GM23338 (cell line): ENCODE results near the gene SUSD2.

Experiments
- CREB1 ChIP-seq: fragments of 250-450 bp; sonication (Bioruptor Pico); IDR thresholded peaks from 2 replicates; pipeline ENCODE4 v1.5.0; 2020; ENCODE audit warnings: low read depth, mild to moderate bottlenecking, moderate library complexity
- EZH2 ChIP-seq: fragments of 200-600 bp; sonication (generic); IDR thresholded peaks from one replicate; pipeline ENCODE4 v1.8.0; 2017; ENCODE audit warnings: antibody characterized with exemption, mild to moderate bottlenecking, low read depth; ENCODE audit not compliant: unreplicated experiment
- EZH2phosphoT487 ChIP-seq: fragments of 200-600 bp; sonication (generic); IDR thresholded peaks from one replicate; pipeline ENCODE4 v1.8.1; 2018; ENCODE audit warnings: antibody characterized with exemption; ENCODE audit not compliant: unreplicated experiment
- JUNB ChIP-seq: IDR thresholded peaks from one replicate; pipeline ENCODE4 v1.6.1; 2016; ENCODE audit warnings: antibody characterized with exemption; ENCODE audit not compliant: unreplicated experiment
- POLR2AphosphoS5 ChIP-seq: IDR thresholded peaks from 2 replicates; pipeline ENCODE4 v1.6.1; 2016; ENCODE audit warnings: antibody characterized with exemption, low read depth
- STAT1 ChIP-seq: IDR thresholded peaks from one replicate; pipeline ENCODE4 v1.6.1; 2016; ENCODE audit warnings: antibody characterized with exemption; ENCODE audit not compliant: unreplicated experiment
- ZNF331 ChIP-seq: fragments of 250-450 bp; sonication (Bioruptor Pico); IDR thresholded peaks from 2 replicates; pipeline ENCODE4 v1.5.0; 2020; ENCODE audit warnings: low read depth, mild to moderate bottlenecking, moderate library complexity
- TF ChIP-seq, protein P1 (sequence below), 2 experiments: fragments of 200-600 bp in 1 of 2; sonication (generic) in 1 of 2; conservative IDR thresholded peaks; 2 replicates each; pipeline versions ENCODE4 v1.5.1 to v1.6.1; 2016 to 2017; ENCODE audit warnings: antibody characterized with exemption in 2 of 2, low read depth in 2 of 2, mild to moderate bottlenecking in 2 of 2, moderate library complexity in 1 of 2
- TF ChIP-seq, protein P2 (sequence below): IDR thresholded peaks from one replicate; pipeline ENCODE4 v1.6.1; 2018; ENCODE audit warnings: antibody characterized with exemption; ENCODE audit not compliant: unreplicated experiment
- TF ChIP-seq, protein P3 (sequence below): IDR thresholded peaks from 2 replicates; pipeline ENCODE4 v1.6.1; 2016; ENCODE audit warnings: antibody characterized with exemption
- TF ChIP-seq, protein P4 (sequence below): fragments of 250-450 bp; sonication (Bioruptor Pico); IDR thresholded peaks from 2 replicates; pipeline ENCODE4 v1.5.0; 2020; ENCODE audit warnings: mild to moderate bottlenecking, moderate library complexity

DNA sequence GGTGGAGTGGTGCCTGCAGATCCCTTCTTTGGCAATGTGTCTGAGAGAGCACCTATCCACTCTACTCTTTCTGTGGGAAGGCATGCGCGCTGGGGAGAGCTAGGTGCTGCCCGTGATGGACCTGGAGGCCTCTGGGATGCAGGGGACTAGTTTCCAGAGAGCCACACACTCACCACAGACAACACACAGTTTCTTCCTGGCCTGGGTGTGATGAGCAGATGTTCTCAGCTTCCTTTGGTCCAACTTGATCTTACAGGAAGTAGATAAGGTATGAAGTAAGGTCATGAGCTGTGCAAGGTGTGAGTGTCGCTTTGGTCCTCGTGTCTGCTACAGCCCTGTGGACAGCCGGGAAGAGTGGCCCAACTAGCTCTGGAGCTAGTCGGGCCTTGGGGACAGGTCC is 27.3 kb upstream of the SUSD2 start:
- TF ChIP-seq, protein P1, sequence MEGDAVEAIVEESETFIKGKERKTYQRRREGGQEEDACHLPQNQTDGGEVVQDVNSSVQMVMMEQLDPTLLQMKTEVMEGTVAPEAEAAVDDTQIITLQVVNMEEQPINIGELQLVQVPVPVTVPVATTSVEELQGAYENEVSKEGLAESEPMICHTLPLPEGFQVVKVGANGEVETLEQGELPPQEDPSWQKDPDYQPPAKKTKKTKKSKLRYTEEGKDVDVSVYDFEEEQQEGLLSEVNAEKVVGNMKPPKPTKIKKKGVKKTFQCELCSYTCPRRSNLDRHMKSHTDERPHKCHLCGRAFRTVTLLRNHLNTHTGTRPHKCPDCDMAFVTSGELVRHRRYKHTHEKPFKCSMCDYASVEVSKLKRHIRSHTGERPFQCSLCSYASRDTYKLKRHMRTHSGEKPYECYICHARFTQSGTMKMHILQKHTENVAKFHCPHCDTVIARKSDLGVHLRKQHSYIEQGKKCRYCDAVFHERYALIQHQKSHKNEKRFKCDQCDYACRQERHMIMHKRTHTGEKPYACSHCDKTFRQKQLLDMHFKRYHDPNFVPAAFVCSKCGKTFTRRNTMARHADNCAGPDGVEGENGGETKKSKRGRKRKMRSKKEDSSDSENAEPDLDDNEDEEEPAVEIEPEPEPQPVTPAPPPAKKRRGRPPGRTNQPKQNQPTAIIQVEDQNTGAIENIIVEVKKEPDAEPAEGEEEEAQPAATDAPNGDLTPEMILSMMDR (conservative IDR thresholded peaks at IDR 0.05; ENCODE audit: low read depth in 2 of 2): no peak
- TF ChIP-seq, protein P2, sequence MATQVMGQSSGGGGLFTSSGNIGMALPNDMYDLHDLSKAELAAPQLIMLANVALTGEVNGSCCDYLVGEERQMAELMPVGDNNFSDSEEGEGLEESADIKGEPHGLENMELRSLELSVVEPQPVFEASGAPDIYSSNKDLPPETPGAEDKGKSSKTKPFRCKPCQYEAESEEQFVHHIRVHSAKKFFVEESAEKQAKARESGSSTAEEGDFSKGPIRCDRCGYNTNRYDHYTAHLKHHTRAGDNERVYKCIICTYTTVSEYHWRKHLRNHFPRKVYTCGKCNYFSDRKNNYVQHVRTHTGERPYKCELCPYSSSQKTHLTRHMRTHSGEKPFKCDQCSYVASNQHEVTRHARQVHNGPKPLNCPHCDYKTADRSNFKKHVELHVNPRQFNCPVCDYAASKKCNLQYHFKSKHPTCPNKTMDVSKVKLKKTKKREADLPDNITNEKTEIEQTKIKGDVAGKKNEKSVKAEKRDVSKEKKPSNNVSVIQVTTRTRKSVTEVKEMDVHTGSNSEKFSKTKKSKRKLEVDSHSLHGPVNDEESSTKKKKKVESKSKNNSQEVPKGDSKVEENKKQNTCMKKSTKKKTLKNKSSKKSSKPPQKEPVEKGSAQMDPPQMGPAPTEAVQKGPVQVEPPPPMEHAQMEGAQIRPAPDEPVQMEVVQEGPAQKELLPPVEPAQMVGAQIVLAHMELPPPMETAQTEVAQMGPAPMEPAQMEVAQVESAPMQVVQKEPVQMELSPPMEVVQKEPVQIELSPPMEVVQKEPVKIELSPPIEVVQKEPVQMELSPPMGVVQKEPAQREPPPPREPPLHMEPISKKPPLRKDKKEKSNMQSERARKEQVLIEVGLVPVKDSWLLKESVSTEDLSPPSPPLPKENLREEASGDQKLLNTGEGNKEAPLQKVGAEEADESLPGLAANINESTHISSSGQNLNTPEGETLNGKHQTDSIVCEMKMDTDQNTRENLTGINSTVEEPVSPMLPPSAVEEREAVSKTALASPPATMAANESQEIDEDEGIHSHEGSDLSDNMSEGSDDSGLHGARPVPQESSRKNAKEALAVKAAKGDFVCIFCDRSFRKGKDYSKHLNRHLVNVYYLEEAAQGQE: no peak
- TF ChIP-seq JUNB (no peak), EZH2 (no peak), POLR2AphosphoS5 (no peak), EZH2phosphoT487 (no peak), CREB1 (CRISPR knock-in tag) (no peak), ZNF331 (CRISPR knock-in tag) (no peak), STAT1 (no peak)
- TF ChIP-seq, protein P3, sequence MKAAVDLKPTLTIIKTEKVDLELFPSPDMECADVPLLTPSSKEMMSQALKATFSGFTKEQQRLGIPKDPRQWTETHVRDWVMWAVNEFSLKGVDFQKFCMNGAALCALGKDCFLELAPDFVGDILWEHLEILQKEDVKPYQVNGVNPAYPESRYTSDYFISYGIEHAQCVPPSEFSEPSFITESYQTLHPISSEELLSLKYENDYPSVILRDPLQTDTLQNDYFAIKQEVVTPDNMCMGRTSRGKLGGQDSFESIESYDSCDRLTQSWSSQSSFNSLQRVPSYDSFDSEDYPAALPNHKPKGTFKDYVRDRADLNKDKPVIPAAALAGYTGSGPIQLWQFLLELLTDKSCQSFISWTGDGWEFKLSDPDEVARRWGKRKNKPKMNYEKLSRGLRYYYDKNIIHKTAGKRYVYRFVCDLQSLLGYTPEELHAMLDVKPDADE: no peak
- TF ChIP-seq, protein P4, sequence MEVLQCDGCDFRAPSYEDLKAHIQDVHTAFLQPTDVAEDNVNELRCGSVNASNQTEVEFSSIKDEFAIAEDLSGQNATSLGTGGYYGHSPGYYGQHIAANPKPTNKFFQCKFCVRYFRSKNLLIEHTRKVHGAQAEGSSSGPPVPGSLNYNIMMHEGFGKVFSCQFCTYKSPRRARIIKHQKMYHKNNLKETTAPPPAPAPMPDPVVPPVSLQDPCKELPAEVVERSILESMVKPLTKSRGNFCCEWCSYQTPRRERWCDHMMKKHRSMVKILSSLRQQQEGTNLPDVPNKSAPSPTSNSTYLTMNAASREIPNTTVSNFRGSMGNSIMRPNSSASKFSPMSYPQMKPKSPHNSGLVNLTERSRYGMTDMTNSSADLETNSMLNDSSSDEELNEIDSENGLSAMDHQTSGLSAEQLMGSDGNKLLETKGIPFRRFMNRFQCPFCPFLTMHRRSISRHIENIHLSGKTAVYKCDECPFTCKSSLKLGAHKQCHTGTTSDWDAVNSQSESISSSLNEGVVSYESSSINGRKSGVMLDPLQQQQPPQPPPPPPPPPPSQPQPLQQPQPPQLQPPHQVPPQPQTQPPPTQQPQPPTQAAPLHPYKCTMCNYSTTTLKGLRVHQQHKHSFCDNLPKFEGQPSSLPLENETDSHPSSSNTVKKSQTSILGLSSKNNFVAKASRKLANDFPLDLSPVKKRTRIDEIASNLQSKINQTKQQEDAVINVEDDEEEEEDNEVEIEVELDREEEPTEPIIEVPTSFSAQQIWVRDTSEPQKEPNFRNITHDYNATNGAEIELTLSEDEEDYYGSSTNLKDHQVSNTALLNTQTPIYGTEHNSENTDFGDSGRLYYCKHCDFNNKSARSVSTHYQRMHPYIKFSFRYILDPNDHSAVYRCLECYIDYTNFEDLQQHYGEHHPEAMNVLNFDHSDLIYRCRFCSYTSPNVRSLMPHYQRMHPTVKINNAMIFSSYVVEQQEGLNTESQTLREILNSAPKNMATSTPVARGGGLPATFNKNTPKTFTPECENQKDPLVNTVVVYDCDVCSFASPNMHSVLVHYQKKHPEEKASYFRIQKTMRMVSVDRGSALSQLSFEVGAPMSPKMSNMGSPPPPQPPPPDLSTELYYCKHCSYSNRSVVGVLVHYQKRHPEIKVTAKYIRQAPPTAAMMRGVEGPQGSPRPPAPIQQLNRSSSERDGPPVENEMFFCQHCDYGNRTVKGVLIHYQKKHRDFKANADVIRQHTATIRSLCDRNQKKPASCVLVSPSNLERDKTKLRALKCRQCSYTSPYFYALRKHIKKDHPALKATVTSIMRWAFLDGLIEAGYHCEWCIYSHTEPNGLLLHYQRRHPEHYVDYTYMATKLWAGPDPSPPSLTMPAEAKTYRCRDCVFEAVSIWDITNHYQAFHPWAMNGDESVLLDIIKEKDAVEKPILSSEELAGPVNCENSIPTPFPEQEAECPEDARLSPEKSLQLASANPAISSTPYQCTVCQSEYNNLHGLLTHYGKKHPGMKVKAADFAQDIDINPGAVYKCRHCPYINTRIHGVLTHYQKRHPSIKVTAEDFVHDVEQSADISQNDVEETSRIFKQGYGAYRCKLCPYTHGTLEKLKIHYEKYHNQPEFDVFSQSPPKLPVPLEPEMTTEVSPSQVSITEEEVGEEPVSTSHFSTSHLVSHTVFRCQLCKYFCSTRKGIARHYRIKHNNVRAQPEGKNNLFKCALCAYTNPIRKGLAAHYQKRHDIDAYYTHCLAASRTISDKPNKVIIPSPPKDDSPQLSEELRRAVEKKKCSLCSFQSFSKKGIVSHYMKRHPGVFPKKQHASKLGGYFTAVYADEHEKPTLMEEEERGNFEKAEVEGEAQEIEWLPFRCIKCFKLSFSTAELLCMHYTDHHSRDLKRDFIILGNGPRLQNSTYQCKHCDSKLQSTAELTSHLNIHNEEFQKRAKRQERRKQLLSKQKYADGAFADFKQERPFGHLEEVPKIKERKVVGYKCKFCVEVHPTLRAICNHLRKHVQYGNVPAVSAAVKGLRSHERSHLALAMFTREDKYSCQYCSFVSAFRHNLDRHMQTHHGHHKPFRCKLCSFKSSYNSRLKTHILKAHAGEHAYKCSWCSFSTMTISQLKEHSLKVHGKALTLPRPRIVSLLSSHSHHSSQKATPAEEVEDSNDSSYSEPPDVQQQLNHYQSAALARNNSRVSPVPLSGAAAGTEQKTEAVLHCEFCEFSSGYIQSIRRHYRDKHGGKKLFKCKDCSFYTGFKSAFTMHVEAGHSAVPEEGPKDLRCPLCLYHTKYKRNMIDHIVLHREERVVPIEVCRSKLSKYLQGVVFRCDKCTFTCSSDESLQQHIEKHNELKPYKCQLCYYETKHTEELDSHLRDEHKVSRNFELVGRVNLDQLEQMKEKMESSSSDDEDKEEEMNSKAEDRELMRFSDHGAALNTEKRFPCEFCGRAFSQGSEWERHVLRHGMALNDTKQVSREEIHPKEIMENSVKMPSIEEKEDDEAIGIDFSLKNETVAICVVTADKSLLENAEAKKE: no peak
